GM18861 (cell line): ENCODE results near the gene SSBP4.
"Not testable (repeated sequence)": the region's sequence is repeated elsewhere in the genome, so short reads cannot be mapped to it uniquely, and the experiment has no call there.

ENCODE experiments used
- ATAC-seq: cut with Tn5 transposase; IDR thresholded peaks from one replicate; pipeline ENCODE4 v1.9.1; 2021; ENCODE audit not compliant: unreplicated experiment

SSBP4 gene

DNA sequence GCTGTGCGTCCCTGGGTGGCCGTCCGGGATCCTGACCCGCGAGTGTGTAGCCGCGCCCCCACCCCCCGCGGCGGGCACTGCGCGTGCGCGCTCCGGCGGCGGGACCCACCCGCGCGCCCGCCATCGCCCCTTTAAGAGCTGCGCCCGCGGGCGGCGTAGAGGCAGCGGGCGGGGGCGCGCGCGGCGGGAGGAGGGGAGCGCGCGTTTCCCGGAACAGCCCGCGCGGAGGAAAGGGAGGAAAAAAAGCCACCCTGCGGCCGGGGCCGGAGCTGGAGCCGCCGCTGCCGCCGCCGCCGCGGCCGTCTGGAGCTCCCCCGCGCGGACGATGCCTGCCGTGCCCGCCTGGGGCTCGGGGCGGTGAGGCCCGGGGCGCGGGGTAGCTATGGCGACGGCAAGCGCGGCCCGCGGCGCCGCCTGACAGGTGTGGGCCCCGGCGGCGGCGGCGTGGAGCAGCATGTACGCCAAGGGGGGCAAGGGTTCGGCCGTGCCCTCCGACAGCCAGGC is at the start of gene SSBP4:
SSBP4 (plus strand) TSS at position 204 of the 504 bp plus-strand sequence; CDS start at position 455, 251 bp downstream.
- peak; percentile 31 for ATAC-seq

DNA sequence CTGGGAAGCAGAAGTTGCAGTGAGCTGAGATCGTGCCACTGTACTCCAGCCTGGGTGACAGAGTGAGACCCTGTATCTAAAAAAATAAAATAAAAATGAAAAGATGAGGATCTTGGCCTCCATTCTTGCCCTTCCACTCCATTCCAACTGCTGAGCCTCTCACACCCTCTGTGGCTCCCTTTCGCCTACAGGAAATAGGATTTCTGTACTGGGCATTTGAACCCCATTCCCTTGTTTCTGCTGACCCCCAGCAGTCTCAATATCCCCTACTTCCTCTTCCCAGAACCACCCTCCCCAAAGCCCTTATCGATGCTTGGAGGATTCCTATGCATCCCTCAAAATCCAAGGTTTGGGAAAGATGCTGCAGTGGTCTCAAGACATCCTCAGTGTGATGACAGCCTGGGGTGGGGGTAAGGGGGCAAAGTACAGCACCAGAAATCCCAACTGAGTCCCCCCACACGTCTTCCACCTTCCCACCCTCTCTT is 45.7 kb upstream of the SSBP4 start:
- no peak for ATAC-seq

- peak; percentile 60 for ATAC-seq
Measured at GRCh38 chr19:18373892-18374629, 45.1 kb upstream of the SSBP4 start.

DNA sequence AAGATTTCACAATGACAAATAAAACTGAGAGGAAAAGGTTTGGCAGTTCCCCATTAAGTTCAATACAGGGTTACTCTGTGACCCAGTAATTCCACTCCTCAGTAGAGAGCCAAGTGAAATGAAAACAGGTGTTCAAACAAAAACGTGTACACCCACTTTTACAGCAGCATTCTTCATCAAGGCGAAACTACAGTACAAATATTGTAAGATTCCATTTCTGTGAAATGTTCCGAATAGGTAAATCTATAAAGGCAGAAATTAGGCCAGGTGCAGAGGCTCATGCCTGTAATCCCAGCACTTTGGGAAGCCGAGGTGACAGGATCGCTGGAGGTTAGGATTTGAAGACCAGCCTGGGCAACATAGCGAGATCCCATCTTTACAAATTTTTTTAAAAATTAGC is 42.2 kb upstream of the SSBP4 start:
- ATAC-seq = no peak

- no peak for ATAC-seq
Measured at GRCh38 chr19:18379803-18380747, 39.1 kb upstream of the SSBP4 start.

- no peak for ATAC-seq
Measured at GRCh38 chr19:18380843-18381242, 38.4 kb upstream of the SSBP4 start.

DNA sequence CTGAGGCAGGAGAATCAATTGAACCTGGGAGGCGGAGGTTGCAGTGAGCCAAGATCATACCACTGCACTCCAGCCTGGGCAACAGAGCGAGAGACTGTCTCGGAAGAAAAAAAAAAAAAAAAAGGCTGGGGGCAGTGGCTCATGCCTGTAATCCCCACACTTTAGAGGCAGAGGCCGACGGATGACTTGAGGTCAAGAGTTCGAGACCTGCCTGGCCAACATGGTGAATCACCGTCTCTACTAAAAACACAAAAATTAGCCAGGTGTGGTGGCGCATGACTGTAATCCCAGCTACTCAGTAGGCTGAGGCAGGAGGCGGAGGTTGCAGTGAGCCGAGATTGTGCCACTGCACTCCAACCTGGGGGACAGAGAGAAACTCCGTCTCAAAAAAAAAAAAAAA is 35.6 kb upstream of the SSBP4 start:
- ATAC-seq = not testable (repeated sequence)

GRCh38 chr19:18384775-18385174 is 34.4 kb upstream of the SSBP4 start:
- no peak for ATAC-seq

DNA sequence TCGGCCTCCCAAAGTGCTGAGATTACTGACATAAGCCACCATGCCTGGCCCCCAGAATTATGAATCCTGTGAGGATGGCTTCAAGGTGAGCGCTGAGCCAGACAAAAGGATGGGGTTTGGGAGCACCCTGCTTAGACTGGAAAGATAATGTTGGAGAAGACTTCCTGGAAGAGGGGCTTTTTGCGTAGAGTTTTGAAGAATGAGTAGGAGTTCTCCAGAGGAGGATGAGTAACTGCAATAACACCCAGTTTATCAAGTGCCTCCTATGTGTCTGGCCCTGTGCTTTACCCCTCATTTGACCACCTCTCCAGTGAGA is 33.9 kb upstream of the SSBP4 start:
- no peak for ATAC-seq

GRCh38 chr19:18385675-18386542 is 33.3 kb upstream of the SSBP4 start, which contains the start of gene GDF15:
Gene GDF15, plus strand, starts transcription at chr19:18386158. Its CDS starts 32 bp downstream, at chr19:18386190.
- no peak for ATAC-seq

DNA sequence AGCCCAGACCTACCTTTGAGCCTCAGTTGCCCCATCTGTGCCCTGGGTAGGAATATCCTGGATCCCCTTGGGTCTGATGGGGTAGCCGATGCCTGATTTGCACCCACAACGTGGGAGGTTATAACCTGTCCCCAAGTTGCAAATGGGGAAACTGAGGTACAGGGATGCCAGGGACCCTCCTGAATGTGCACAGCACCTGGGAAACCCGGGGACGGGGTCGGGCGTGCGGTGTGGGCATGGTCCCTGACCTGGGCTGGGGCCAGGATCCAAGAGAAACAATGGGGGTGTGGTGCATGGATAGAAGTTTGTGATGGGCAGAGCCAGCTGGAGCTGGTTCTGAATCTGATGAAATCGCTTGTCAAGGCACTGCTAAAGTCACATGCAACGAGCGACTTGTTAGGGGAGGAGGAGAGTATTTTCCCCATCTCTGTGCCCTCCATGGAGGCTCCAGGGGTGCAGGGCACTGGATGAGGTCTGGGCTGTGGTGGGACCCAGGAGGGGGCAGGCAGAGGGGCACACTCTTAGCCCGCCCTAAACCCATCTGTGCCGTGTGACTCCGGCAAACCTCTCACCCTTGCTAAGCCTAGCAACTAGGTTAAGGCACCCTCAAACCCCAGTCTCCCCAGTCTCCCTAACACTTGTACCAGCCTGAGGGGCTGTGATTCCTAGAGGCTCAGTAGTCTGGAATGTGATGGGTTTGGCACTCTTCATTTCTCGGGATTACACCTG is 32.5 kb upstream of the SSBP4 start:
- ATAC-seq = no peak

DNA sequence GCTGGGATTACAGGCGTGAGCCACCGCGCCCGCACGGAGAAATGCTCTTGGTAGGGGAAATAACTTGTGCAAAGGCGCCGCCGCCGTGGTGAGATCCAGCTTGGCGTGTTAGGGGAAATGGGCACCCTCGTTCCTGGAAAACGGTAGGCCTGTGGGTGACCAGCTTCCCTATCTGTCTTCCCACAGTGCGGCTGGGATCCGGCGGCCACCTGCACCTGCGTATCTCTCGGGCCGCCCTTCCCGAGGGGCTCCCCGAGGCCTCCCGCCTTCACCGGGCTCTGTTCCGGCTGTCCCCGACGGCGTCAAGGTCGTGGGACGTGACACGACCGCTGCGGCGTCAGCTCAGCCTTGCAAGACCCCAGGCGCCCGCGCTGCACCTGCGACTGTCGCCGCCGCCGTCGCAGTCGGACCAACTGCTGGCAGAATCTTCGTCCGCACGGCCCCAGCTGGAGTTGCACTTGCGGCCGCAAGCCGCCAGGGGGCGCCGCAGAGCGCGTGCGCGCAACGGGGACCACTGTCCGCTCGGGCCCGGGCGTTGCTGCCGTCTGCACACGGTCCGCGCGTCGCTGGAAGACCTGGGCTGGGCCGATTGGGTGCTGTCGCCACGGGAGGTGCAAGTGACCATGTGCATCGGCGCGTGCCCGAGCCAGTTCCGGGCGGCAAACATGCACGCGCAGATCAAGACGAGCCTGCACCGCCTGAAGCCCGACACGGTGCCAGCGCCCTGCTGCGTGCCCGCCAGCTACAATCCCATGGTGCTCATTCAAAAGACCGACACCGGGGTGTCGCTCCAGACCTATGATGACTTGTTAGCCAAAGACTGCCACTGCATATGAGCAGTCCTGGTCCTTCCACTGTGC is 30.9 kb upstream of the SSBP4 start:
- ATAC-seq = peak; percentile 61

DNA sequence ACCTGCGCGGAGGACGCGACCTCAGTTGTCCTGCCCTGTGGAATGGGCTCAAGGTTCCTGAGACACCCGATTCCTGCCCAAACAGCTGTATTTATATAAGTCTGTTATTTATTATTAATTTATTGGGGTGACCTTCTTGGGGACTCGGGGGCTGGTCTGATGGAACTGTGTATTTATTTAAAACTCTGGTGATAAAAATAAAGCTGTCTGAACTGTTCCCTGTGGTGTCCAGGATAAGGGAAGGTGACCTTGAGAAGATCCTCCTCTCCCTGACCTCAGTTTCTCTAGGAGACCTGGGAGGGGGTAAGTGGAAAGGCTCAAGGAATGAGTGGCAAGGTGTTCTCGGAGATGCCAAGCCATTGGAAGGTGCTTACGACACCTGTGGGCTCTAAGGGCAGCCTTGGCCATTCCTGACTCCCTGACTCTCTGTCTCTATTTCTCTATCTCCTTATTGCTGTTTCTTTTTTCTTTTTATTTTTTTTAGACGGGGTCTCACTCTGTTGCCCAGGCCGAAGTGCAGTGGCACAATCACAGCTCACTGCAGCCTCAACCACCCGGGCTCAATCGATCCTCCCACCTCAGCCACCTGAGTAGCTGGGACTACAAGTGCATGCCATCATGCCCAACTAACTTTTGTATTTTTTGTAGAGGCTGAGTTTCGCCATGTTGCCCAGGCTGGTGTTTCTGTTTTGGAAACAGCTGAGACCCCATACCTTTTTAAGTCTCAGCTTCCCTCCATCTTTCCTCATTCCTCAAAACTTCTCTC is 30.1 kb upstream of the SSBP4 start:
- no peak for ATAC-seq

- ATAC-seq = no peak
Measured at GRCh38 chr19:18389726-18390064, 29.5 kb upstream of the SSBP4 start.

DNA sequence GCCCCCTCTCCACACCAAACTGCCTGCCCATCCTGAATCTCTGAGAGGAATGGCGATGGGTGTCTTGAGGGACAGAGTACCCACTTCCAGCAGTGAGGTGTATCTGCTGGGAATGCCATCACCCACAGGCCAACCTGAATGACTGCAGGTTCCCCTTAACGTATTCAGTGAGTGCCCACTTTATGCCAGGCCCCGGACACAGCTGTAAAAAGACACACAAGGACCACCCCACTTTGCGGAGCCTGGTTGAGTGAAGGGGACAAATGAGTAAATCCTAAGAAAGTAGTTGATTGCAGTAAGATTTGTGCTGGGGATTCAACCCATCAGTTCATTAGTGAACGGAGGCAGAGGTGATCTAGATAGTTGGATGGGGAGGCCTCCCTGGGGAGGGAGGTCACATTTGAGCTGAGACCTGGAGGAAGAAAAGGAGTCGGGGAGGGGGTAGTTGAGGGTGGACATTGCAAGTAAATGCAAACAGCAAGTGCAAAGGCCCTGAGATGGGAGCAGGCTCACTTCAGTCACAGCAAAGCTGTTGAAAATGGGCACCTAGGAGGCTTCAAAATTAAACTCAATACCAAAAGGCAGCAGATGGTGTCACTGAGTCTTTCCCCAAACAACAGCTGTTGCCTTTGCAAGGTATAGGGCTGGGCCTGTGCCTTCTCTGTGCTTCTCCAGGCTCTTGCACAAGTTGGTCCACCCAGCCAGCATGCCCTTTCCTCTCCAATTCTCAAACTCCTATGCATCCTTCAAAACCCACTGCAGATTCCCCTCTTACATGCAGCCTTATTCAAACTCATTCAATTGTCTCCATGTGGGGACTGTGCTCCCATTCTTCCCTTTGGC is 28.9 kb upstream of the SSBP4 start:
- ATAC-seq = no peak

DNA sequence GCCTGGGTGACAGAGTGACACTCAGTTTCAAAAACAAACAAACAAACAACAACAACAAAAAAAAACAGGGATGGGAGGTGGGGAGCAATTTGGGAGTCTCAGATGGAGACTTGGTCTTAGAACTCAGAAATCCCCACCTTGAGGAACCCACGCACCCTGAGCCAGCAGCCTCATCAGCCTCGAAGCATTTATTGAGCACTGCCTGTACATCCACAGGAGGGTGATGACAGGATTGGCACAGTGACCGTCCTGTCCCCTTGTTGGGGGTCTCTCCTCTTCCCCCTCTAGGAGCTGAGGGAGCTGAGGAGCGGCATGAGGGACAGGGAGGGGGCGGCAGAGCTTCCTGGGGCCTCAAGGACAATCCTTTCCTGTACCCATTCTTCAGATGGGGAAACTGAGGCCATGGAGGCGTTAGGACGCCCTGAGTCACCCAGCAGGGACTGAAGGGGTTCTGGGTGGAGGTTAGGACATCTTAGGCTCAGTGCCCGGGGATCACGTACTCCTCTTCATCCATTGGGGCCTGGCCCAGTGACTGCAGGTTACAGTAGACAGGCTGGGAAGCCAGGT is 27.6 kb upstream of the SSBP4 start:
- no peak for ATAC-seq

GRCh38 chr19:18392417-18392816 is 26.8 kb upstream of the SSBP4 start:
- ATAC-seq = no peak
